Heart left ventricle (tissue), 16 donors: ENCODE results near the gene LRRC1. TPM values are rescaled to one million over a fixed set of nuclear protein-coding genes. Genes with fewer than 3 reads are reported as not detected.
A peak's percentile ranks its signal among the peaks of the same experiment; 100 is the strongest.

Experiments used
- ATAC-seq, 4 donors: fragments of 200-7000 bp; cut with Tn5 transposase; one replicate each; pipeline ENCODE4 v1.9.1; 2020 to 2022; ENCODE audit warnings: moderate library complexity in 4 of 4, mild to moderate bottlenecking in 3 of 4, moderate number of reproducible peaks in 1 of 4
- DNase-seq, 5 donors: peaks; one replicate each; pipeline ENCODE4 v3.0.0-alpha.2; 2020
- H3K27ac ChIP-seq, 12 donors: fragments of 200-600 bp; sonication (generic) in 4 of 12; one replicate each; pipeline versions ENCODE4 v1.5.0 to v1.8.0; 2016 to 2022; ENCODE audit warnings: mild to moderate bottlenecking in 2 of 12
- H3K27me3 ChIP-seq, 9 donors: fragments of 200-600 bp; sonication (generic) in 2 of 9; one replicate each; pipeline versions ENCODE4 v1.5.1 to v1.8.0; 2016 to 2022; ENCODE audit warnings: mild to moderate bottlenecking in 3 of 9
- H3K36me3 ChIP-seq, 9 donors: fragments of 200-600 bp; sonication (generic) in 2 of 9; one replicate each; pipeline versions ENCODE4 v1.5.0 to v1.8.0; 2018 to 2022; ENCODE audit warnings: mild to moderate bottlenecking in 2 of 9
- H3K4me1 ChIP-seq, 12 donors: fragments of 200-600 bp; sonication (generic) in 4 of 12; one replicate each; pipeline versions ENCODE4 v1.5.0 to v1.8.0; 2016 to 2022; ENCODE audit warnings: mild to moderate bottlenecking in 3 of 12
- H3K4me3 ChIP-seq, 12 donors: fragments of 200-600 bp; sonication (generic) in 4 of 12; one replicate each; pipeline versions ENCODE4 v1.5.0 to v1.8.0; 2017 to 2022; ENCODE audit warnings: mild to moderate bottlenecking in 9 of 12, moderate library complexity in 4 of 12
- H3K9me3 ChIP-seq, 12 donors: fragments of 200-600 bp; sonication (generic) in 4 of 12; one replicate each; pipeline versions ENCODE4 v1.5.0 to v1.8.0; 2016 to 2022; ENCODE audit warnings: mild to moderate bottlenecking in 1 of 12
- POLR2A ChIP-seq, 2 donors: fragments of 450-650 bp; IDR thresholded peaks; one replicate each; pipeline ENCODE4 v1.6.1; 2017; ENCODE audit warnings: antibody characterized with exemption in 2 of 2, mild to moderate bottlenecking in 2 of 2, moderate library complexity in 2 of 2
- WGBS, 4 donors: extraction: QIAGEN DNeasy Blood & Tissue Kit in 2 of 4; methylation state at CpG; one replicate each; pipeline versions ENCODE4 v1.1.5 to v1.1.7; 2013 to 2018; 5-methylcytosine and 5-hydroxymethylcytosine counted together
- intact Hi-C, 10 donors: fragments of 100-400 bp; cut with DNase I; formaldehyde crosslinking; loops; one replicate each; pipeline versions ENCODE4 v1.11.1 to v1.14.2; 2022
- polyA plus RNA-seq, 2 donors: library from polyadenylated mRNA; stranded (reverse); fragments of 200-250 nt; gene quantifications; one replicate each; pipeline ENCODE4 v1.2.3, GENCODE V29; 2013
- total RNA-seq, 9 donors: library from RNA; depleted of rRNA in 2 of 9; stranded (reverse); fragments of >200 nt in 2 of 9; fragmentation: NEBNext Ultra II Directional in 3 of 9; extraction: Animal tissue kit (Norgen Biotek cat#: 25700) in 3 of 9; gene quantifications; one replicate each; pipeline versions ENCODE4 v1.1.0 to v1.2.4, GENCODE V29; 2016 to 2023
- TF ChIP-seq, protein P1 (sequence below), 12 donors: fragments of 200-600 bp; sonication (generic) in 4 of 12; IDR thresholded peaks; one replicate each; pipeline versions ENCODE4 v1.5.0 to v1.8.0; 2018 to 2022; ENCODE audit warnings: antibody characterized with exemption in 12 of 12, mild to moderate bottlenecking in 5 of 12
- donor health status: ischemic (EF 13 %, LVEDD 7.1; RV severe dilation, severe dysfunction).
- donor health status: healthy with polysubstance abuse.
- donor health status: DM: no; HTN: yes; CAD: no.
- donor health status: DM: no; HTN: no; CAD: no.
- donor health status: ischemic (EF 25% LVEDD 6.9; RV normal size, moderate dysfunction).
- donor health status: ischemic (EF 25% LVEDD 5.7; RV mildly dilated, moderate dysfunction).
- donor health status: healthy.
- donor health status: DM: yes; HTN: yes; CAD: no.
- donor health status: ischemic (EF 35%, LVEDD 5.7; RV mildly dilated, moderate dysfunction).
- donor health status: nonischemic (EF 11% LVEDD 7.7; RV severe dilation, severe dysfunction).
- donor health status: DM: yes; HTN: yes; CAD: no.
- donor health status: PGD.
- donor health status: ischemic (EF 29% LVEDD 5.4; RV normal size, mild dysfunction).
- donor health status: nonischemic (EF 23%, LVEDD 6.1; RV moderate dilation, normal function).

The LRRC1 gene
- total and polyA plus RNA-seq, 11 donors = 1.2 to 11.2 (median 3.3) TPM

DNA sequence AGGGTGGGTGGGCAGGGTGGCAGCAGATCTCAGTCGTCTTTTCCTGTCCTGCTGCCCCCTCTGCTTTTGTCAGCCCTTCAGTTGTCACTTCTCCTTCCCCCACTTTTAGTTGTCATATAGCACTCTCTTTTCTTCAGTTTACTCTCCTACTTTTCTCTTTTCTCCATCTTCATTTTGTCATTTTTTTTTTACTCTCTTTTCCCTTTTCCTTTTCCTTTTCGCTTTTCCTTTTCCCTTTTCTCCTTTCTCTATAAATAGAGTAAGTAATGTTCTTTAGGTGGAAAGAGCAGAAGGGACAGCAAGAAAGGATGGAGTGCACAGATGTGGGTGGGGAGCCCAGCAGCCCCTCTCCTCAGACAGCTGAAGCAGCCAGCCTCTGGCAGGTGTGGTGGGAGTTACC is 108.6 kb downstream of the LRRC1 start:
- peaks cover 0 to 3% (median 0%) of the 10 kb centered on the region in 12 donors for H3K4me1 ChIP-seq
- no peaks in the 10 kb centered on the region for H3K9me3 ChIP-seq
- intact Hi-C loops = no loop called here
- H3K4me3 ChIP-seq = no peak overlapping the region
- no peak for TF ChIP-seq POLR2A (IDR thresholded peaks at IDR 0.05)
- TF ChIP-seq, protein P1, sequence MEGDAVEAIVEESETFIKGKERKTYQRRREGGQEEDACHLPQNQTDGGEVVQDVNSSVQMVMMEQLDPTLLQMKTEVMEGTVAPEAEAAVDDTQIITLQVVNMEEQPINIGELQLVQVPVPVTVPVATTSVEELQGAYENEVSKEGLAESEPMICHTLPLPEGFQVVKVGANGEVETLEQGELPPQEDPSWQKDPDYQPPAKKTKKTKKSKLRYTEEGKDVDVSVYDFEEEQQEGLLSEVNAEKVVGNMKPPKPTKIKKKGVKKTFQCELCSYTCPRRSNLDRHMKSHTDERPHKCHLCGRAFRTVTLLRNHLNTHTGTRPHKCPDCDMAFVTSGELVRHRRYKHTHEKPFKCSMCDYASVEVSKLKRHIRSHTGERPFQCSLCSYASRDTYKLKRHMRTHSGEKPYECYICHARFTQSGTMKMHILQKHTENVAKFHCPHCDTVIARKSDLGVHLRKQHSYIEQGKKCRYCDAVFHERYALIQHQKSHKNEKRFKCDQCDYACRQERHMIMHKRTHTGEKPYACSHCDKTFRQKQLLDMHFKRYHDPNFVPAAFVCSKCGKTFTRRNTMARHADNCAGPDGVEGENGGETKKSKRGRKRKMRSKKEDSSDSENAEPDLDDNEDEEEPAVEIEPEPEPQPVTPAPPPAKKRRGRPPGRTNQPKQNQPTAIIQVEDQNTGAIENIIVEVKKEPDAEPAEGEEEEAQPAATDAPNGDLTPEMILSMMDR (IDR thresholded peaks at IDR 0.05) = no peak
- H3K27ac ChIP-seq = no peak overlapping the region
- H3K36me3 ChIP-seq = peaks cover 0 to 47% (median 13%) of the 10 kb centered on the region in 9 donors
- DNase-seq (no peak), ATAC-seq (no peak)
- H3K27me3 ChIP-seq = no peaks in the 10 kb centered on the region
- 88 to 98% (median 93%) methylated on average over 1 to 2 of the region's 2 CpGs for WGBS, 4 donors

DNA sequence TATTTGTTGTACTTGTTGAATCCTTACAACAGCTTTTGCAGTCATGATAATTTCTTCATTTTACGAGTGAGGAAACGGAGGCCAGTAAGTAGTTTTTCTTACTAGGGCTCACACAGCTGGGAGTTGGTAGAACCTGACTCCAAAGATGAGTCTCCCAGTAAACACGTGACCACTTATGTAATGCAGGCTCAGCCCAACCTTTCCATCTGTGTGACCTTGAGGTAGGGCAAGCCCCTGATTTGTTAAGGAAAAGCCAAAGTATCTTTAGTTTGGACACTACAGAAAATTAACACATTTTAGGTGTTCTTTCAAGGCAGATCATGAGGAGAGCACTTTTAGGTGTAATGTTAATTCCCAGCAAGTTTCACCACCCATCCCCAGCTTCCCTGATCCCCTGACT is 111.3 kb downstream of the LRRC1 start:
- no peaks in the 10 kb centered on the region for H3K27me3 ChIP-seq
- 81 to 92% (median 88%) methylated on average over 3 of the region's 3 CpGs for WGBS, 4 donors
- ATAC-seq (no peak), DNase-seq (no peak)
- H3K9me3 ChIP-seq = no peaks in the 10 kb centered on the region
- H3K36me3 ChIP-seq = peaks cover 0 to 31% (median 13%) of the 10 kb centered on the region in 9 donors
- no peak overlapping the region for H3K27ac ChIP-seq
- no peaks in the 10 kb centered on the region for H3K4me1 ChIP-seq
- intact Hi-C loops = no loop called here
- TF ChIP-seq POLR2A (IDR thresholded peaks at IDR 0.05) = no peak
- TF ChIP-seq, protein P1 (IDR thresholded peaks at IDR 0.05) = no peak
- H3K4me3 ChIP-seq = no peak overlapping the region

DNA sequence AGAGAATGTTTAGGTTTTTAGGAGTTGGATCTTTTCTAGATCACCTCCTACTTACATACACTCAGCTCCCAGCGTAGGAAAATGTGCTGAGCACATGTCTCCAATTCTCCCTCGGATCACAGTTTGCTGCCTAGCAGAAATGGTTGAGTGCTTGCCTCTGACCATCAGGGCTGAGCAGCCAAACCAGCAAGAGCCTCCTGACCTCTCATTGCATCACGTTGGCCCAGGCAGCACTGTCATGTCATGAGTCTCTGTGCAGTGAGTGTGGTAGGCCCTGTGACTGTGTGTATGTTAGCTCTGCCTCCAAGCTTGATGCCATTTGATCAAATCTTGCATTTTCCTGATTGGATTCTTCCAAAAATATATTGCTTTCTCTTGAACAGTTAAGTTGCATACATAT is 112.0 kb downstream of the LRRC1 start:
- DNase-seq (no peak), ATAC-seq (no peak)

DNA sequence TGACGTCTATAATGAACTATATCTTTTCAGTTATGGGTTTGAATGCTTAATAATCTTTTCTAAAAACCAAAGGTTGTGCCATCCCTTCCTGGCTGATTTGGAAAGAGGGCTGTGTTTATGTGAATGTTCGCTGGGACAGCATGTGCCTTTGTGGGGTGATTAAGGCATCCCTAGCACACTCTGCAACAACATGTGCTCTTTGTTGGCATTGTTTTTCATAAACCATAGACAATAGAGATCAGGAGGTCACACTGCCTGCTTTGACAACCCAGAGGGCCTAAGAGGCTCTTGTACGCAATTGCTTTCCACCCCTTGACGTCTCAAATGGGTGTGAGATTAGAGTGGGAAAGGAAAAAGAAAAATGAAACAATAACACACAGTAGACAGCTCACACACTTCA is 116.0 kb downstream of the LRRC1 start:
- intact Hi-C loops = no loop called here
- no peaks in the 10 kb centered on the region for H3K9me3 ChIP-seq
- TF ChIP-seq POLR2A (IDR thresholded peaks at IDR 0.05) = no peak
- TF ChIP-seq, protein P1 (IDR thresholded peaks at IDR 0.05) = no peak
- 69 to 86% (median 82%) methylated on average over 4 of the region's 4 CpGs for WGBS, 4 donors
- no peak overlapping the region for H3K27ac ChIP-seq
- DNase-seq (no peak), ATAC-seq (peak; percentile 42 to 98 (median 72))
- H3K27me3 ChIP-seq = no peaks in the 10 kb centered on the region
- H3K4me1 ChIP-seq = no peaks in the 10 kb centered on the region
- H3K36me3 ChIP-seq = peaks cover 0 to 25% (median 3%) of the 10 kb centered on the region in 9 donors
- H3K4me3 ChIP-seq = no peak overlapping the region

More for the DNA sequence above, 112.0 kb downstream of the LRRC1 start:
- intact Hi-C loops = no loop called here
- Histone ChIP-seq H3K36me3 (peaks cover 0 to 31% (median 13%) of the 10 kb centered on the region in 9 donors), H3K27me3 (no peaks in the 10 kb centered on the region), H3K27ac (no peak overlapping the region), H3K4me1 (no peaks in the 10 kb centered on the region), H3K9me3 (no peaks in the 10 kb centered on the region), H3K4me3 (no peak overlapping the region)
- 54 to 82% (median 73%) methylated on average over 3 of the region's 3 CpGs for WGBS, 4 donors
- TF ChIP-seq POLR2A (IDR thresholded peaks at IDR 0.05) = no peak
- TF ChIP-seq, protein P1 (IDR thresholded peaks at IDR 0.05) = no peak
